Natural killer cell (primary cell): ENCODE results near the gene MYPN. TPM values are rescaled to one million over a fixed set of nuclear protein-coding genes. Genes with fewer than 3 reads are reported as not detected.

Experiments
- ATAC-seq, 3 donors: fragments of 150-1000 bp in 2 of 3; fragments of 200-7000 bp in 1 of 3; cut with Tn5 transposase; 1 replicate in 1 of 3; 2 replicates in 2 of 3; pipeline ENCODE4 v1.10.0; 2021; ENCODE audit warnings: mild to moderate bottlenecking in 2 of 3, moderate library complexity in 2 of 3
- DNase-seq, 2 donors: peaks; one replicate each; pipeline versions ENCODE4 v3.0.0 to v3.0.0-alpha.2; 2013 to 2021; ENCODE audit warnings: mixed read lengths in 1 of 2
- H3K27ac ChIP-seq: one replicate; pipeline ENCODE4 v1.5.1; 2013; ENCODE audit warnings: mild to moderate bottlenecking, low read length
- H3K27me3 ChIP-seq: one replicate; pipeline ENCODE4 v1.6.1; 2013; ENCODE audit warnings: low read length; ENCODE audit not compliant: control insufficient read depth, insufficient read depth
- H3K36me3 ChIP-seq: one replicate; pipeline ENCODE4 v1.6.1; 2013; ENCODE audit warnings: low read length; ENCODE audit not compliant: control insufficient read depth, insufficient read depth
- H3K4me1 ChIP-seq: one replicate; pipeline ENCODE4 v1.6.1; 2013; ENCODE audit warnings: low read length; ENCODE audit not compliant: control insufficient read depth, insufficient read depth
- H3K4me3 ChIP-seq: one replicate; pipeline ENCODE4 v1.5.1; 2013; ENCODE audit warnings: low read length
- H3K9me3 ChIP-seq: one replicate; pipeline ENCODE4 v1.6.1; 2013; ENCODE audit warnings: low read length; ENCODE audit not compliant: control insufficient read depth, insufficient read depth
- H3K27ac Mint-ChIP-seq, 2 donors: one replicate each; pipeline ENCODE4 v1.8.0; 2022; ENCODE audit warnings: mild to moderate bottlenecking in 2 of 2, mixed read lengths in 2 of 2, moderate library complexity in 1 of 2
- H3K27me3 Mint-ChIP-seq, 2 donors: one replicate each; pipeline ENCODE4 v1.8.0; 2022; ENCODE audit warnings: low read depth in 2 of 2, mixed read lengths in 2 of 2
- H3K36me3 Mint-ChIP-seq: one replicate; pipeline ENCODE4 v1.8.0; 2022; ENCODE audit warnings: mixed read lengths
- H3K4me1 Mint-ChIP-seq, 2 donors: one replicate each; pipeline ENCODE4 v1.8.0; 2022; ENCODE audit warnings: mixed read lengths in 2 of 2
- H3K4me3 Mint-ChIP-seq: one replicate; pipeline ENCODE4 v1.8.0; 2022; ENCODE audit warnings: mild to moderate bottlenecking, moderate library complexity, mixed read lengths
- H3K9me3 Mint-ChIP-seq, 2 donors: one replicate each; pipeline ENCODE4 v1.8.0; 2022; ENCODE audit warnings: mixed read lengths in 2 of 2
- WGBS: methylation state at CpG from one replicate; pipeline ENCODE4 v1.1.7; 2013; ENCODE audit warnings: missing lambda C conversion rate; ENCODE audit not compliant: insufficient coverage; 5-methylcytosine and 5-hydroxymethylcytosine counted together
- intact Hi-C: fragments of 100-400 bp; cut with micrococcal nuclease; formaldehyde crosslinking; loops from one replicate; pipeline ENCODE4 v1.14.2; 2022
- total RNA-seq, 4 donors: library from RNA; stranded (reverse); fragments of 120-200 nt in 1 of 4; gene quantifications; one replicate each; pipeline versions ENCODE4 v1.2.3 to v1.2.4, GENCODE V29; 2013 to 2022
- TF ChIP-seq, protein P1 (sequence below): fragments of 200-600 bp; IDR thresholded peaks from one replicate; pipeline ENCODE4 v1.8.0; 2022; ENCODE audit warnings: antibody characterized with exemption

Gene MYPN
- total RNA-seq, 3 donors from 2014 or later (not counting 1 experiment from before 2014, with no cell fraction given) = not detected

DNA sequence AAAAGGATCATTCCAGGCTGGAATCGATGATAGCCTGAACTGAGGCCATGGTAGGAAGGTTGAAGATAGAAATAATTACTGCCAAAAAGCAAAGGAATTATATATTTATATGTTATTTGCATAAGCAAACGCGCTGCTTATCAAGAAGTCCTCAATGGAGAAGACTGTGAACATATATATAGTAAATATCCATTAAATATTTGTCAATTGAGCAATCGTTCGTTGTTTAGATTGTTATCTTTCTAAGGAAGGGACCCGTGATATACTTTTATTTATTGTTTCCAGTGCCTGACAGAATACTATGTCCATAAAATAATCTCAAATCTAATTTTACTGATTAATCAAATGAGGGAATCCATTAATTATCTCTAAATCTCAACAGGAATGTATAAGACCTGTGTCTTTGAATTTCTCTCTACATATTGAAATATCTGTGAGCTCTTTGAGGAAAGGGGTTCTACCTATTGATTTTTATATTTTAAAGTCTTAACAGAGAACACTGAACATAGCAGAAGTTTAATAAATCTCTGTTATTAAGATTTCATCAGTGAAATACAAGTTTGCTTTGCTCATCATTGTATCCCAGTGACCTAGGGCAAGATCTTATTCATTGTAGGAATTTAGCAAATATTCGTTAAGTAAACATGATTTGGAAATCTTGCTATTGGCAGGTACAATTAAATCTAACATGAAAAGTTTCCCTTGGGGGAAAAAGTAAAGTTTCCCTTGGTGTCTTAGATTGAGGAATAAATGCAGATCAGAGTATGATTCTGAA is 22.2 kb upstream of the MYPN start:
- Histone ChIP-seq H3K9me3 (no peaks in the 10 kb centered on the region), H3K27me3 (peaks cover 2% of the 10 kb centered on the region), H3K27ac (no peak overlapping the region), H3K36me3 (no peaks in the 10 kb centered on the region), H3K4me1 (no peaks in the 10 kb centered on the region), H3K4me3 (no peak overlapping the region)
- ATAC-seq = no peak
- 93% methylated on average over 2 of the region's 7 CpGs for WGBS
- Mint-ChIP-seq H3K4me3 (no peak overlapping the region), H3K27me3 (peaks cover 6 to 29% of the 10 kb centered on the region in 2 donors), H3K9me3 (no peaks in the 10 kb centered on the region), H3K36me3 (no peaks in the 10 kb centered on the region), H3K4me1 (no peaks in the 10 kb centered on the region), H3K27ac (no peak overlapping the region)
- TF ChIP-seq, protein P1, sequence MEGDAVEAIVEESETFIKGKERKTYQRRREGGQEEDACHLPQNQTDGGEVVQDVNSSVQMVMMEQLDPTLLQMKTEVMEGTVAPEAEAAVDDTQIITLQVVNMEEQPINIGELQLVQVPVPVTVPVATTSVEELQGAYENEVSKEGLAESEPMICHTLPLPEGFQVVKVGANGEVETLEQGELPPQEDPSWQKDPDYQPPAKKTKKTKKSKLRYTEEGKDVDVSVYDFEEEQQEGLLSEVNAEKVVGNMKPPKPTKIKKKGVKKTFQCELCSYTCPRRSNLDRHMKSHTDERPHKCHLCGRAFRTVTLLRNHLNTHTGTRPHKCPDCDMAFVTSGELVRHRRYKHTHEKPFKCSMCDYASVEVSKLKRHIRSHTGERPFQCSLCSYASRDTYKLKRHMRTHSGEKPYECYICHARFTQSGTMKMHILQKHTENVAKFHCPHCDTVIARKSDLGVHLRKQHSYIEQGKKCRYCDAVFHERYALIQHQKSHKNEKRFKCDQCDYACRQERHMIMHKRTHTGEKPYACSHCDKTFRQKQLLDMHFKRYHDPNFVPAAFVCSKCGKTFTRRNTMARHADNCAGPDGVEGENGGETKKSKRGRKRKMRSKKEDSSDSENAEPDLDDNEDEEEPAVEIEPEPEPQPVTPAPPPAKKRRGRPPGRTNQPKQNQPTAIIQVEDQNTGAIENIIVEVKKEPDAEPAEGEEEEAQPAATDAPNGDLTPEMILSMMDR = no peak
- intact Hi-C loops = no loop called here
- DNase-seq = no peak

DNA sequence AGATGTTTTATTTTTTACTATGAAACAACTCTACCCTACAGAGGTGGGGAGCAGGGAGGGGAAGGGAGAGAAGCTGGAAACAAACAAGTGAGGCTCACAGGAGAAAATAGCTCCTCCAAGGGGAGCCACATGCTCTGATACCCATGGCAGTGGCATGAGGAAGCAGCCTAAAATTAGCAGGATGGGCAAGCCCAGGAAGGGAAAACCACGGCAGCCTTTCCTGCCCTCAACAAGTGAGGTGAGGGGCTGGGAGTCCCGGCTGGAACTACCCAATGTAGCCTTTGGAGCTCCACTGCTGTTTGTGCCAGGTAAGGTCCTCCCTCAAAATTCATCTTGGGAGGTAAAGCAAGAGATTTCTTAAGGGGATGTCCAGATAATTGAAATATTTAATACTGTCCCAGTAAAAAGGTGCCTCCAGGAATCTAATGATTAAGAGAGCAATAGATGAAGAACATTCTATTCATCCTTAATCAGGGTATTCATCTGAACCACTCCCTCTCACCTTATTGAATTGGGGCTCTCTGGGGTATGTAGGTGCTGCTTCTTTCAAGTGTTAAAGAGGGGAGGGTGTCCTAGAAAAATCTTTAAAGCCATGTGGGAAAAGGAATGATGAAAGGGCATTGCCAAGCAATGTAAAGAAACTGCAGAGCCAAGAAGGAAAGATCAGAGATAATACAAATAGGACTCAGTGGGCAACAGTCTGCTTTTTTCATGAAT is 21.4 kb upstream of the MYPN start:
- Histone ChIP-seq H3K4me3 (no peak overlapping the region), H3K36me3 (no peaks in the 10 kb centered on the region), H3K9me3 (no peaks in the 10 kb centered on the region), H3K27ac (no peak overlapping the region), H3K27me3 (peaks cover 2% of the 10 kb centered on the region), H3K4me1 (no peaks in the 10 kb centered on the region)
- H3K36me3 Mint-ChIP-seq = no peaks in the 10 kb centered on the region
- H3K27me3 Mint-ChIP-seq = peaks cover 3 to 24% of the 10 kb centered on the region in 2 donors
- no peaks in the 10 kb centered on the region for H3K4me1 Mint-ChIP-seq
- H3K27ac Mint-ChIP-seq = no peak overlapping the region
- WGBS = 23% methylated on average over 2 of the region's 2 CpGs
- H3K4me3 Mint-ChIP-seq = no peak overlapping the region
- no peak for DNase-seq
- no peak for ATAC-seq
- H3K9me3 Mint-ChIP-seq = no peaks in the 10 kb centered on the region
- TF ChIP-seq, protein P1 = no peak
- intact Hi-C loops = no loop called here

DNA sequence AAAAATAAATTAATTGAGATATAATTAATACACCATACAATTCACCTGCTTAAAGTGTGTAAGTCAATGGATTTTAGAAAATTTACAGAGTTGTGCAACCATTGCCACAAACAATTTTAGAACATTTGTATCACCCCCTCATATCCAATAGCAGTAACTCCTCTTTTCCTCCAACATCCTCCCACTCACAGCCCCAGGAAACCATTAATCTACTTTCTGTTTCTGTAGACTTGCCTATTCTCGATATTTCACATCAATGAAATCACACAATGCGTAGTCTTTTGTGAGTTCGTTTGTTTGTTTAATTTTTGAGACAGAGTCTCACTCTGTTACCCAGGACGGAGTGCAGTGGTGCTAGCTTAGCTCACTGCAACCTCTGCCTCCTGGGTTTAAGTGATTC is 20.5 kb upstream of the MYPN start:
- no peak overlapping the region for H3K4me3 Mint-ChIP-seq
- TF ChIP-seq, protein P1 = no peak
- no peak overlapping the region for H3K27ac Mint-ChIP-seq
- ATAC-seq = no peak
- intact Hi-C loops = no loop called here
- H3K27me3 Mint-ChIP-seq = peaks cover 3 to 20% of the 10 kb centered on the region in 2 donors
- H3K27me3 ChIP-seq = peaks cover under 1% of the 10 kb centered on the region
- no peak overlapping the region for H3K27ac ChIP-seq
- H3K9me3 Mint-ChIP-seq = no peaks in the 10 kb centered on the region
- no peaks in the 10 kb centered on the region for H3K4me1 Mint-ChIP-seq
- DNase-seq = no peak
- no peaks in the 10 kb centered on the region for H3K36me3 Mint-ChIP-seq
- no peak overlapping the region for H3K4me3 ChIP-seq
- H3K36me3 ChIP-seq = no peaks in the 10 kb centered on the region
- no peaks in the 10 kb centered on the region for H3K9me3 ChIP-seq
- 62% methylated on average over 4 of the region's 4 CpGs for WGBS
- no peaks in the 10 kb centered on the region for H3K4me1 ChIP-seq
